ENCODE data around the gene LRRC61.

LRRC61 gene

DNA sequence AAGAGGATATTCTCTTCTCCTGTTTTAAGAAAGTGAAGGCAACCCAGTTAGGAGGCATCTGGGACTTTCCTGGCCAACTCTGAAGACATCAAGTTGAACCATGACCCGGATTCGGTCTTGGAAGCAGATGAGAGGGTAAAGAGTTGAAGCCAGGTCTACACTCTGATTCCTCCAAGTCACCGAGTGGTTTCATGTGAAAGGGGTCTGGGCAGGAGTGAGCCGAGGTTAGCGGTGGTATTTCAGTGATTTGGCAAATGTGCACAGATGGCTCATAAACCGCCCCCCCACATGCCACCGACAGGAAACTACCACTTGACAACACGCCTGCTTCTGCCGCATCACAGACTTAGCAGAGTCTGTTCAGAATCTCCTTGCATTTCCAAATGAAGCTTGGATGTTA, 34.1 kb downstream of the LRRC61 start (continued):
- TF ChIP-seq, protein P1, sequence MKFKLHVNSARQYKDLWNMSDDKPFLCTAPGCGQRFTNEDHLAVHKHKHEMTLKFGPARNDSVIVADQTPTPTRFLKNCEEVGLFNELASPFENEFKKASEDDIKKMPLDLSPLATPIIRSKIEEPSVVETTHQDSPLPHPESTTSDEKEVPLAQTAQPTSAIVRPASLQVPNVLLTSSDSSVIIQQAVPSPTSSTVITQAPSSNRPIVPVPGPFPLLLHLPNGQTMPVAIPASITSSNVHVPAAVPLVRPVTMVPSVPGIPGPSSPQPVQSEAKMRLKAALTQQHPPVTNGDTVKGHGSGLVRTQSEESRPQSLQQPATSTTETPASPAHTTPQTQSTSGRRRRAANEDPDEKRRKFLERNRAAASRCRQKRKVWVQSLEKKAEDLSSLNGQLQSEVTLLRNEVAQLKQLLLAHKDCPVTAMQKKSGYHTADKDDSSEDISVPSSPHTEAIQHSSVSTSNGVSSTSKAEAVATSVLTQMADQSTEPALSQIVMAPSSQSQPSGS (tag by site-specific recombination; IDR thresholded peaks at IDR 0.05; ENCODE audit: low read depth): no peak
- TF ChIP-seq ZNF146 (tag by site-specific recombination; IDR thresholded peaks at IDR 0.05) (no peak), ZNF174 (tag by site-specific recombination; IDR thresholded peaks at IDR 0.05) (no peak), ZNF391 (tag by site-specific recombination; IDR thresholded peaks at IDR 0.05; ENCODE audit: borderline replicate concordance, low read depth) (no peak), ZBTB21 (tag by site-specific recombination; IDR thresholded peaks at IDR 0.05) (no peak), ZNF302 (tag by site-specific recombination; IDR thresholded peaks at IDR 0.05; ENCODE audit: low read depth) (no peak), SP2 (tag by site-specific recombination; IDR thresholded peaks at IDR 0.05) (no peak), ZNF23 (tag by site-specific recombination; IDR thresholded peaks at IDR 0.05; ENCODE audit: borderline replicate concordance) (no peak), ZNF221 (tag by site-specific recombination; IDR thresholded peaks at IDR 0.05; ENCODE audit: borderline replicate concordance) (no peak), ZNF266 (tag by site-specific recombination; IDR thresholded peaks at IDR 0.05; ENCODE audit: low read depth) (no peak), ZNF248 (tag by site-specific recombination; IDR thresholded peaks at IDR 0.05) (no peak), ZNF311 (tag by site-specific recombination; IDR thresholded peaks at IDR 0.05; ENCODE audit: borderline replicate concordance) (no peak), SALL2 (tag by site-specific recombination; IDR thresholded peaks at IDR 0.05; ENCODE audit: borderline replicate concordance) (no peak), ZNF660 (tag by site-specific recombination; IDR thresholded peaks at IDR 0.05) (no peak), ZNF324 (tag by site-specific recombination; IDR thresholded peaks at IDR 0.05) (no peak), ZNF548 (tag by site-specific recombination; IDR thresholded peaks at IDR 0.05) (no peak), ZNF169 (tag by site-specific recombination; IDR thresholded peaks at IDR 0.05) (no peak), ZNF133 (tag by site-specific recombination; IDR thresholded peaks at IDR 0.05) (no peak), ZNF202 (tag by site-specific recombination; IDR thresholded peaks at IDR 0.05; ENCODE audit: borderline replicate concordance) (no peak), ZBTB20 (tag by site-specific recombination; IDR thresholded peaks at IDR 0.05) (no peak), ZNF155 (tag by site-specific recombination; IDR thresholded peaks at IDR 0.05) (no peak), ZNF776 (tag by site-specific recombination; IDR thresholded peaks at IDR 0.05; ENCODE audit: borderline replicate concordance) (no peak), ZBTB48 (tag by site-specific recombination; IDR thresholded peaks at IDR 0.05) (no peak), ZNF350 (tag by site-specific recombination; IDR thresholded peaks at IDR 0.05) (no peak), HOXD13 (CRISPR knock-in tag; IDR thresholded peaks at IDR 0.05; ENCODE audit: borderline replicate concordance) (no peak), ZNF624 (tag by site-specific recombination; IDR thresholded peaks at IDR 0.05) (no peak), ZNF791 (tag by site-specific recombination; IDR thresholded peaks at IDR 0.05) (no peak), SCRT1 (tag by site-specific recombination; IDR thresholded peaks at IDR 0.05; ENCODE audit: borderline replicate concordance) (no peak), YY1 (tag by site-specific recombination; IDR thresholded peaks at IDR 0.05) (no peak), ZBTB7A (tag by site-specific recombination; IDR thresholded peaks at IDR 0.05; ENCODE audit: low read depth) (no peak)
- TF ChIP-seq, protein P2, sequence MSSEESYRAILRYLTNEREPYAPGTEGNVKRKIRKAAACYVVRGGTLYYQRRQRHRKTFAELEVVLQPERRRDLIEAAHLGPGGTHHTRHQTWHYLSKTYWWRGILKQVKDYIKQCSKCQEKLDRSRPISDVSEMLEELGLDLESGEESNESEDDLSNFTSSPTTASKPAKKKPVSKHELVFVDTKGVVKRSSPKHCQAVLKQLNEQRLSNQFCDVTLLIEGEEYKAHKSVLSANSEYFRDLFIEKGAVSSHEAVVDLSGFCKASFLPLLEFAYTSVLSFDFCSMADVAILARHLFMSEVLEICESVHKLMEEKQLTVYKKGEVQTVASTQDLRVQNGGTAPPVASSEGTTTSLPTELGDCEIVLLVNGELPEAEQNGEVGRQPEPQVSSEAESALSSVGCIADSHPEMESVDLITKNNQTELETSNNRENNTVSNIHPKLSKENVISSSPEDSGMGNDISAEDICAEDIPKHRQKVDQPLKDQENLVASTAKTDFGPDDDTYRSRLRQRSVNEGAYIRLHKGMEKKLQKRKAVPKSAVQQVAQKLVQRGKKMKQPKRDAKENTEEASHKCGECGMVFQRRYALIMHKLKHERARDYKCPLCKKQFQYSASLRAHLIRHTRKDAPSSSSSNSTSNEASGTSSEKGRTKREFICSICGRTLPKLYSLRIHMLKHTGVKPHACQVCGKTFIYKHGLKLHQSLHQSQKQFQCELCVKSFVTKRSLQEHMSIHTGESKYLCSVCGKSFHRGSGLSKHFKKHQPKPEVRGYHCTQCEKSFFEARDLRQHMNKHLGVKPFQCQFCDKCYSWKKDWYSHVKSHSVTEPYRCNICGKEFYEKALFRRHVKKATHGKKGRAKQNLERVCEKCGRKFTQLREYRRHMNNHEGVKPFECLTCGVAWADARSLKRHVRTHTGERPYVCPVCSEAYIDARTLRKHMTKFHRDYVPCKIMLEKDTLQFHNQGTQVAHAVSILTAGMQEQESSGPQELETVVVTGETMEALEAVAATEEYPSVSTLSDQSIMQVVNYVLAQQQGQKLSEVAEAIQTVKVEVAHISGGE (tag by site-specific recombination; conservative IDR thresholded peaks at IDR 0.05; ENCODE audit: low read depth): no peak
- TF ChIP-seq, protein P3, sequence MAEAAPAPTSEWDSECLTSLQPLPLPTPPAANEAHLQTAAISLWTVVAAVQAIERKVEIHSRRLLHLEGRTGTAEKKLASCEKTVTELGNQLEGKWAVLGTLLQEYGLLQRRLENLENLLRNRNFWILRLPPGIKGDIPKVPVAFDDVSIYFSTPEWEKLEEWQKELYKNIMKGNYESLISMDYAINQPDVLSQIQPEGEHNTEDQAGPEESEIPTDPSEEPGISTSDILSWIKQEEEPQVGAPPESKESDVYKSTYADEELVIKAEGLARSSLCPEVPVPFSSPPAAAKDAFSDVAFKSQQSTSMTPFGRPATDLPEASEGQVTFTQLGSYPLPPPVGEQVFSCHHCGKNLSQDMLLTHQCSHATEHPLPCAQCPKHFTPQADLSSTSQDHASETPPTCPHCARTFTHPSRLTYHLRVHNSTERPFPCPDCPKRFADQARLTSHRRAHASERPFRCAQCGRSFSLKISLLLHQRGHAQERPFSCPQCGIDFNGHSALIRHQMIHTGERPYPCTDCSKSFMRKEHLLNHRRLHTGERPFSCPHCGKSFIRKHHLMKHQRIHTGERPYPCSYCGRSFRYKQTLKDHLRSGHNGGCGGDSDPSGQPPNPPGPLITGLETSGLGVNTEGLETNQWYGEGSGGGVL (tag by site-specific recombination; IDR thresholded peaks at IDR 0.05): no peak
- TF ChIP-seq, protein P4, sequence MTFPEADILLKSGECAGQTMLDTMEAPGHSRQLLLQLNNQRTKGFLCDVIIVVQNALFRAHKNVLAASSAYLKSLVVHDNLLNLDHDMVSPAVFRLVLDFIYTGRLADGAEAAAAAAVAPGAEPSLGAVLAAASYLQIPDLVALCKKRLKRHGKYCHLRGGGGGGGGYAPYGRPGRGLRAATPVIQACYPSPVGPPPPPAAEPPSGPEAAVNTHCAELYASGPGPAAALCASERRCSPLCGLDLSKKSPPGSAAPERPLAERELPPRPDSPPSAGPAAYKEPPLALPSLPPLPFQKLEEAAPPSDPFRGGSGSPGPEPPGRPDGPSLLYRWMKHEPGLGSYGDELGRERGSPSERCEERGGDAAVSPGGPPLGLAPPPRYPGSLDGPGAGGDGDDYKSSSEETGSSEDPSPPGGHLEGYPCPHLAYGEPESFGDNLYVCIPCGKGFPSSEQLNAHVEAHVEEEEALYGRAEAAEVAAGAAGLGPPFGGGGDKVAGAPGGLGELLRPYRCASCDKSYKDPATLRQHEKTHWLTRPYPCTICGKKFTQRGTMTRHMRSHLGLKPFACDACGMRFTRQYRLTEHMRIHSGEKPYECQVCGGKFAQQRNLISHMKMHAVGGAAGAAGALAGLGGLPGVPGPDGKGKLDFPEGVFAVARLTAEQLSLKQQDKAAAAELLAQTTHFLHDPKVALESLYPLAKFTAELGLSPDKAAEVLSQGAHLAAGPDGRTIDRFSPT (tag by site-specific recombination; IDR thresholded peaks at IDR 0.05): no peak
- TF ChIP-seq, protein P5, sequence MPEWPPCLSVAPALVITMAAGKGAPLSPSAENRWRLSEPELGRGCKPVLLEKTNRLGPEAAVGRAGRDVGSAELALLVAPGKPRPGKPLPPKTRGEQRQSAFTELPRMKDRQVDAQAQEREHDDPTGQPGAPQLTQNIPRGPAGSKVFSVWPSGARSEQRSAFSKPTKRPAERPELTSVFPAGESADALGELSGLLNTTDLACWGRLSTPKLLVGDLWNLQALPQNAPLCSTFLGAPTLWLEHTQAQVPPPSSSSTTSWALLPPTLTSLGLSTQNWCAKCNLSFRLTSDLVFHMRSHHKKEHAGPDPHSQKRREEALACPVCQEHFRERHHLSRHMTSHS (tag by site-specific recombination; IDR thresholded peaks at IDR 0.05): no peak
